Activated CD4-positive, alpha-beta T cell treated with anti-CD3 and anti-CD28 coated beads, Interleukin-2, amount 50 U/mL, for 4 hours (primary cell): ENCODE results near the gene KSR1.
"Not testable (repeated sequence)": the region's sequence is repeated elsewhere in the genome, so short reads cannot be mapped to it uniquely, and the experiment has no call there.

Experiments used
- DNase-seq, 2 experiments: peaks; one replicate each; pipeline ENCODE4 v3.0.0-alpha.2; 2020

KSR1 gene

DNA sequence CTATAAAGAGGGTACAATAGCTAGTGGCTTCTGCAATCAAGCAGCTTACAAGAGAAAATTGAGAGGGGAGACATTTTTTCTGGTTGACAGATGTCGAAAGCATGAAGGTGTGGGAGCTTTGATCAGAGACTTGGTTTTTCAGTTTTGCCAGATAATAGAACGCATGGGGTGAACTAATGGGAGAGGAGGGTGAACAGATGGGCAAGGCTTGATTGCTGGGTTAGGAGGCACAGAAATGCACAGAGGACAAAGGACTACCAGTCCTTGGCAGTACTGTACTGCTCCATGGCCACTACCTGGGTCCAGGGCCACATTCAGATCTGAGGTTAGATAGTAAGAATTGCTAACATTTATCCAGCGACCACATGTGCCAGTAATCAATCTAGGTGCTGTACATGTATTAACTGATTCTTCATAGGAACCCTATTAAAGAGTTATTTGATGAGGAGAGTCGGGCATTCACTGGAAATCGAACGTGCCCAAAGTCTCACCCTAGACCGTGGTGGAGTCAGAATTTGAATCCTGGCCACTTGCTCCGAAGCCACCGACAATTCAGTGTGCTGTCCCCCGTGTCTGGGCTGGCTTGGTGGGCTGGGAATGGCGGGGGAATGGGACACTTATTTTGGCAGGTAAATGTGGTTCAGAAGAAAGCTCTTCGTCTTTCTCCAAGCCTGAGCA lies 873 bp upstream of the KSR1 start:
- no peak for DNase-seq

DNA sequence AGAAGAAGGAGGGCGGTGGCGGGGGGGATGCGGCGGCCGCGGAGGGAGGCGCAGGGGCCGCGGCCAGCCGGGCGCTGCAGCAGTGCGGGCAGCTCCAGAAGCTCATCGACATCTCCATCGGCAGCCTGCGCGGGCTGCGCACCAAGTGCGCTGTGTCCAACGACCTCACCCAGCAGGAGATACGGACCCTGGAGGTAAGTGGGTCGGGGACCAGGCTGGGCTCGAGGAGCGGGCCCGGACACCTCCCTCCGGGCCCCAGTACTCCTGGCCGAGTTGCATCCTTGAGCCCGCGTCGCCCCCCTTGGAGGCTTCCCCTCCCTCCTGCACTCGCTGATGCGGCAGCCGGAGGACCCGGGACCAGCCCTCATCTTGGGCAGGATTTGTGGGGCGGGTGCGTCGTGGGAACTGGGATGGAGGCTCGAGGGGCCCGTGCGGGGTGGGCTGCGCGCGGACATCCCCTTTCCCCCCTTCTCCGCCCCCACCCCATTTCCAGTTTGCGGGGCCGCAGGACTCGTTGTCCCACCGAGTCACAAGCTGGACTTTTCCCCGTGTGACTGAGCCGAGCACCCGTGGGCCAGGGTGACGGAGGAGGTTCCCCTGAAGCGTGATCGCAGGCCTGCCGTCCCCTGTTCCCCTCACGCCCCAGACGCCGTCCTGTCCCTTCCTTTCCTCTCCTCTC lies 572 bp downstream of the KSR1 start:
- DNase-seq: no peak

DNA sequence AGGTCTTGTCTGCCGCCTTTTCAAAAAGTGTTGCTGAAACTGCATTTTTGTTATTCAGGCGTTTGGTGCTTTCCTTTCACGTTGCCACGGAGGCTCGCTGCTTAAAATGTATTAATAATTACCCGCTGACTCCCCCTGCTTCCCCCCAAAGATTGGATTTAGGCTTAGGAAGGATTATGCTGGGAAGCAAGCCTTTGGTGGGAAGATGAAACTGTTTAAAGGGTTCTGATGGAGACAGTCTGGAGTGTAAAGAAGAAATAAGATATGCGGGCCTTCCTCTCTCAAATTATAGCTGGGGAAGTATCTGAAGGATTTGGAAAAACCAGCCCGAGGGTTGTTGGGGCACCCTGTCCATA lies 1.1 kb downstream of the KSR1 start:
- DNase-seq: no peak

DNA sequence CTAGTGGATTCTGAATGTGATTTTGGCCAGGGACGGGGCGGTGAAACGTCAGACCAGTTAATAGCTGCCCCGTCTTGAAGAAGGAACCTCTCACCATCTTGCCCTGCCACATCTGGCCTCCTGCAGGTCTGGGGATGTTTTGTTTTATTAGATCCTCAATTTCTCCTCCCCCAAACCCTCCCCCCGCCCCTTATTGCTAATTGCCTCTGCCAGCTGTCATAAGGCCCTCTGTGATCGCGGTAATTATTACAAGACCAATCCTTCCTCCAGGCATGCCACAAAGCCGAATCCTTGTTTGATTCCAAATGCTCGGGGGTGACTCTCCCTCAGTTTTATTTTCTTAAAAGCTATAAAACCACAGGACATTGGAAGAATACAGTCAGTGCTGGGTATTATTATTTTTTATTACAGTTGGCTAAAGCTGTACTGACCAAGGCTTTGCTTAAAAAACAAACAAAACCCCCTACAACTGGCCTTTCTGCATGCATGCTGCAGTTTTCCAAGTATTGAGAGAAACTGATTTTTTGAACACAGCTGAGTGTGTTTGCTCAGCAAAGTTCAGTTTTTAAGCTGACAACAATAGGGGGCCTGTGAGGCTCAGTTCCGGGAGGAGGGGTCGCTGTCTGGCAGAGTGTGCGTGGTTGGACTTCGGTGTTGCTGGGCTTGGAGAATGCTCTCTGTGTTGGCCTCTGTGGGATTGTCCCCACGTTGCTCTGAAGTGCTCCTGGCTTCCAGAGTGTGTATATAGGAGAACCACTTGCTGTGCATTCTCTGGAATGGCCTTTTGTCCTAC lies 1.7 kb downstream of the KSR1 start:
- DNase-seq: no peak

DNA sequence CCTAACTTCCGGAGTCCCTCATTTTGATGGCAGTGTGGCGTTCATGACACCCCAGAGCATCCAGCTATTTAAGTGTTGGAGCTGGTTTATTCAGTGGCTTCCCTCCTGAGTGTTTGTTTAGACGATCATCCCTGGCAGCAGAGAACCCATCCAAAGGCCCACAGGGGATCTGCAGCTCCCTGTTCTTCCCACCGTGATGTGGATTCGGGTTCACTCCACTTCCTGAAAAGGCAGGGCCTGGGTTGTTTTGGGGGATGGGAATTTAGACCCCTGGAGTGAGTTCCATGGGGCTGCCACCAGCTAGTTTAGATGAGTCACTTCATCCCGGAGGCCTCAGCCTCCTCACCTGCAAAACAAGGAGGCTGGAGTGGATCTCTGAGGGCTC lies 2.3 kb downstream of the KSR1 start:
- DNase-seq: no peak

DNA sequence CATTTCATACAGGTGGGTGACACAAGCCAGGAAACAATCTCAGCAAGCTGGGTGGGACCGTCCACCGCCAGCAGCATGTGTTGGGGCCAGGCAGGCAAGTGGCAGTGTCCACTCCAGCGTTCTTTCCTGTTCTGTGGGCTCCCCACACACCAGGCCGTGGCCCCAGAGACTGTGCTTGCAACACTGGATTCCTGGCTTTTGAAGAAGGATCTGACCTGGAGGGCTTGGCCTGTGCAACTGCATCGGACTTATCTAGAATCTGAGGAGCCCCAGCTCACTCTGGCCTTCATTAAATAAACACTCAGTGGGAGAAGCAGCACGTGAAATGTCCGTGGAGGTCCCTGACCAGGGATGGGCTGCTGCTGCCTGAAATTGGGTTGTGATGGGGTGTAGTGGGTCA lies 3.2 kb downstream of the KSR1 start:
- no peak for DNase-seq

DNA sequence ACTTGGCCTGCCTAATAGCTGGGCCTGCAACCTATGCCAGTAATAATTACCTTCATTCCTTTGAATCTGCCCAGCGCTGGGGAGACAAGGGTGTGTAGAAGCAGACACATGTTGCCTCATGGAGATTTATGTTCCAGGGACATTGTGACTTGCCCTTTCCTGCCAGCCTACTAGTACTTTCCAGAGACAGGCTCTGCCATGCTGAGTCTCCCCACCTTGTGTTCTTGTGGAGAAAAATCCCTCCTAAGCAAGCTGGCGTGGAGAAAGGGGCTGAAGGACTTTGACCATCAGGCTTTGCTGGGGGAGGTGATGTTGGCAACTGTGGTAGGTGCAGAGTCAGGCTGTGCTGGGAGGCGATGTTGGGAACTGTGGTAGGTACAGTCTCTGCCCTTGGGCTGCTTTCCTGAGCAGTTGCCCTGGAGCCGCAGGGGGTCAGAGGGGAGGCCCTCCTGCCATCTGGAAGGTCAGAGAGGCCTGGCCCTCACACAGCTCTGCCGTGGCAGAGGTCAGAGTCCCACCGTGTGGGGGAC lies 4.0 kb downstream of the KSR1 start:
- no peak for DNase-seq

DNA sequence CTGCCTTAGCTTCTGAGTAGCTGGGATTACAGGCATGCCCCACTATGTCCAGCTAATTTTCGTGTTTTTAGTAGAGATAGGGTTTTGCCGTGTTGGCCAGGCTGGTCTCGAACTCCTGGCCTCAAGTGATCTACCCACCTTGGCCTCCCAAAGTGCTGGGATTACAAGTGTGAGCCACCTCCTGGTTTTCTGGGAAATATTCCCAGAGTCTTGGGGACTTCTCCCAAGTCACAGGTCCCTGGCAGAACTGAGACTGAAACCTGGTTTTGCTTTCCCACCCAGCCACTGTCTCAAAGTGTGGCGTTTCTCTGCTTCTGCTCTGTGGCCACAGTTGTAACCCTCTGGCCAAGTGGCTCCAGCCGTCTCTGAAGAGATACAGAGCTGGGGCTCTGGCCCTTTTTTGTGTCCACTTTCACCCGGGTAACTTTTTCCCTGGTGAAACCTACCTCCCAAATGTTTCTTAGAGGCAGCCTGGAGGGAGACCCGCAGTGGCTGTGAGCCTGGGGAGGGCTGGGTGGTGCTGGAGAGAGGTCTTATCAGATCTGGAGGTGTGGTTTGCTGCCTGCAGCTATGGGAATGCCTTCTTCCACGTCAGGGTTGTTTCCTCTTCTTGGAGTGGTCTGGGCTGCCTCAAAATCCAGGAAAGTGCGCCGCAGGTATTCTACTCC lies 5.1 kb downstream of the KSR1 start:
- no peak for DNase-seq

DNA sequence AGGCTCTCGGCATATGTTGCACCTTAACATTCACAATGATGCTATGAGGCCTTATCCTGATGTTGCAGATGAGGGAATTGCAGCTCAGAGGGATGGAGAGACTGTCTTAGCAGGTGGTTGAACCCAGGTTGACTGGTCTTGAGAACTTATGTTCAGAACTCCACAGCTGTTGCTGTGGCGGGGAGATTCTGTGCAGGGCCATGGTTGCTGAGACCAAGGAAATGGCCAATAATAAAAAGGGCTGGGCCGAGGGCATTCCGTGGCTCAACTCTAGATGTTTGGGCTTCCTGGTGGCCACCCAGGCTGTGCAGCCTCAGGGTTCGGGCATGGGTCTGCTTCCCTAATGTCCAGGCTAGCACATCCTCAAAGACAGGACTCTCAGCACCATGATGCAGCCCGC lies 5.9 kb downstream of the KSR1 start:
- DNase-seq: no peak

DNA sequence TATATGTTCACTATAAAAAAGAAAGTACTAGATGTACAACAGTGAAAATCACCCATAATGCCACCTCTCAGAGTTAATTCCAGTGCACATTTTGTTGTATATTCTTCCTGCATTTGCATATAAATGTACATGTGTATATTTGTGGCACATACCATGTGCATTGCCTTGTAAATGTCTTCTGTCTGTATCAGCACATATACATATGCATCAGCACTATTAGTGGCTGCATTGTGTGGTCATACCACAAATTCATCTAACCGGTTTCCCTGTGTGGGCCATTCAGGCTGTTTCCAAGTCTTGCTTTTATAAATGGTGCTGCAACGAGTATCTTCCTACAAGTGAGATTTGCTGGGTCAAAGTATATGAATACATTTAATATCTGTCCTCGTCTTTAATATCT lies 6.5 kb downstream of the KSR1 start:
- DNase-seq: no peak

DNA sequence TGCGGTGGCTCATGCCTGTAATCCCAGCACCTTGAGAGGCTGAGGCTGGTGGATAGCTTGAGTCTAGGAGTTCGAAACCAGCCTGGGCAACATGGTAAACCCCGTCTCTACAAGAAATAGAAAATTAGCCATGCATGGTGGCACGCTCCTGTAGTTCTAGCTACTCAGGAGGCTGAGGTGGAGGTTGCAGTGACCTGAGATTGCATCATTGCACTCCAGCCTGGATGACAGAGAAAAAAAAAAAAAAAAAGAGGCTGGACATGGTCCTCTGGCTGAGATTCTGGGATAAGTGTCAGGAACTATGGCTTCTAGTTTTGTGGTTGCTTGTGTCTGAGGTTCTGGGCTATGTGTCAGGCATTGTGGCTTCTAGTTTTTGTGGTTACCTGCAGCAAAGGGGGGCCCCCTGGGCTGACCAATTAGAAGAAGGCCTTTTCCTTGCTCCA lies 7.0 kb downstream of the KSR1 start:
- no peak for DNase-seq

DNA sequence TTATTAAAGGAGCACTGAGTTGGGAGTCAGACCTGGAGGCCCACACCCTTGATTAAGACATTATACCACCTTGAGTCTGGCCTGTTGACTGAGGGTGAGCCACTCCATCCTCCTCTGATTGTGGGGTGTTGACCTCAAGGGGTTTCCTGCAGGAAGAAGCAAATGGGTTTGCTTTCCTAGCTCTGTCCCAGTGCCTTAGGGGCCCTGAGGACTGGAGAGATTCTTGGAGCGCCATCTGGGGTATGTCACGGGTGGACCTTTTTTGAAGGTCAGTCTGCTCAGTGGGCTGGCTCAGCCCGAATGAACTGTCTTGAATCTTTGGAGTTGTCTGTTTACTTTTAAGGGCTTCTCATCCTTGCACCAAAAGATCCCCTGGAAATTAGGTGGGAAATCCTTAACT lies 7.8 kb downstream of the KSR1 start:
- DNase-seq: not testable (repeated sequence)

DNA sequence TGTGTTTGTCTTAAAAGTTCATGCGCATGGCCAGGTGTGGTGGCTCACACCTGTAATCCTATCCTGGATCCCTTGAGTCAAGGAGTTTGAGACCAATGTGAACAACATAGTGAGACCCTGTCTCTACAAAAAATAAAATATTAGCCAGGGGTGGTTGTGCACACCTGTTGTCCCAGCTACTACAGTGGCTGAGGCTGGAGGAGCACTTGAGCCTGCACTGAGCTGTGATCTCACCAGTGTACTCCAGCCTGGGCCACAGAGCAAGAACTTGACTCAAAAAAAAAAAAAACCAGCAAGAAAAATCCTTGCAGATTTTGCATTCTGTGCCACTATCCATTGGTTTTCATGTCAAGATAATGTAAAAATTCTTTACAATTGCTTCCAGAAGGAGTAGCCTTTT lies 8.2 kb downstream of the KSR1 start:
- no peak for DNase-seq

DNA sequence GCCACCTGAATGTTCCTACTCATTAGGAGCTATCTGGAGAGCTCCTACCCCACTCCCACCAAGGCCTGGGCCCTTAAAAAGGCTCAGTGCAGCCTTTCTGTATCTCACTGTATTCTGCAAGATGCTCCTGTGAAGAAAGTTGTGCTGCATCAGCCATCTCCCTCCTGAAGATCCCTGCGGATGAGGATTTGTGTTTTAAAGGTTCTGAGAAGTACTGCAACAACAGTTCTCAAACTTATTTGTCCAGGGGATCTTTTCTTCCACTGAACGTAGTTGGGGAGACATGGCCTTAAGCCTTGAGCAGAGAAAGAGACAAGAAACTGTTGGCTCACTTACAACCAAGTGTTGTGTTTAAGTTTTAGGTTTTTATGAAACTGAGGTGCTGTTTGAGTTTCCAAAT lies 9.6 kb downstream of the KSR1 start:
- DNase-seq: not testable (repeated sequence)

DNA sequence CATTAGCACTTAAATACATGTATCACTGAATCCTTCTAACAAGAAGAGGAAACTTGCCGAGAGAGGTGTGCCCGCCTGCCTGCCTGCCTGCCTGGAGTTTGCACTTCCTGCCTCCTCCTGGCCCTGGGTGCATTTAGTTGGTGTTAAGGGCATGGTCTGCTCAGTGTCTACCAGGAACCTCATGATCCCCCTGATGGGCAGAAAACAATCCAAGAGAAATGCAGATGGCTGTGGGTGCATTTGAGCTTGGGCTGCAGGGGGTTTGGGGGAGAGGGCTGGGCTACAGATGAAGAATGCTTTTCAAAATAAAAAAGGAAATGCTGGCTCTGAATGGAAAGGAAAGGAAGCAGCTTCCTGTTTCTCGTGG lies 10.1 kb downstream of the KSR1 start:
- DNase-seq: no peak

DNA sequence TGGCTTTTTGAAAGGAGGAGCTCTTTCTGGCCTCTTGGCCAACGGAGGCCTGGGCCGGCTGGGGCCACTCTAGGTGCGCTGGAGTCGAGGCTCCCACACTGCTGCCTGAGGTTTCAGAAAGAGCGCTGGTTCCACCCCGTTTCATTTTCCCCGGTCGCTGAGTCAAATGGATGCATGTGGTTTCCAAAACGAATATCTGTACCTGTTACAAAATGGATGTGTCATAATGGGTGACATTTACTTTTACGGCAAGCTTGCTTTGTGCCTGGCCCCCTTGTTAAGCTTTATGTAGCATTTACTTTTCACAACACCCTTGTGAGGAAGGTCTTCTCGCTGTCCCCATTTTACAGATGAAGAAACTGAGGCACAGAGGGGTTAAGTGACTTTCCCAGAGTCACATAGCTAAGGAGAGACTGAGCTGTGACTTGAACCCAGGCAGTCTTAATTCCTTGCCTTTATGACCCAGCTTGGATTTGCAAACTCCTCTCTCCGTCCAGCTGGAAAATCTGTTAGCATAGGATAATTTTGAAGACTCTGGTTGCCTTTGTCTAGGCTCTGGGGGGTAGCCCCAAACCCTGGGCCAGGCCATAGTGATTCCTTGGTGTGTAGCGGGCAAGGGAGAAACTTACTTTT lies 10.6 kb downstream of the KSR1 start:
- peak; percentile 53 to 58 for DNase-seq

DNA sequence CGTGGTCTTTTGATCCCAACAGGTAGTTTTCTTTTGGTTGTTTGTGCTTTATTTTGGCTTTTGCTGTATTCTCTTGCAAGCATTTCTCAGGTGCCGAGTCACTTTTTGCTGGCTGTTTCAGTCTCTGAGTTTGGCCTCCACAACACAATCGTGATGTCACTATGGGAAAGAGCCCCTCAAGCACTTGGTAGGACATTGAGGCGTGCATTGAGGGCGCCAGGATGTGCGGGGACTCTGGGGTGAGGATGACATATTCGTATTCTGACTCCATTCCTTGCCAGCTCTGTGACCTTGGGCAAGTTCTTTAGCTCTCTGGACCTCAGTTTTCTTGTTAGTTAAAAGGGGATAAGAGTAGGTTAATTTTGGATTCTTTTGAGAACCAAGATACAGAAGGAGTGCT lies 13.0 kb downstream of the KSR1 start:
- no peak for DNase-seq

DNA sequence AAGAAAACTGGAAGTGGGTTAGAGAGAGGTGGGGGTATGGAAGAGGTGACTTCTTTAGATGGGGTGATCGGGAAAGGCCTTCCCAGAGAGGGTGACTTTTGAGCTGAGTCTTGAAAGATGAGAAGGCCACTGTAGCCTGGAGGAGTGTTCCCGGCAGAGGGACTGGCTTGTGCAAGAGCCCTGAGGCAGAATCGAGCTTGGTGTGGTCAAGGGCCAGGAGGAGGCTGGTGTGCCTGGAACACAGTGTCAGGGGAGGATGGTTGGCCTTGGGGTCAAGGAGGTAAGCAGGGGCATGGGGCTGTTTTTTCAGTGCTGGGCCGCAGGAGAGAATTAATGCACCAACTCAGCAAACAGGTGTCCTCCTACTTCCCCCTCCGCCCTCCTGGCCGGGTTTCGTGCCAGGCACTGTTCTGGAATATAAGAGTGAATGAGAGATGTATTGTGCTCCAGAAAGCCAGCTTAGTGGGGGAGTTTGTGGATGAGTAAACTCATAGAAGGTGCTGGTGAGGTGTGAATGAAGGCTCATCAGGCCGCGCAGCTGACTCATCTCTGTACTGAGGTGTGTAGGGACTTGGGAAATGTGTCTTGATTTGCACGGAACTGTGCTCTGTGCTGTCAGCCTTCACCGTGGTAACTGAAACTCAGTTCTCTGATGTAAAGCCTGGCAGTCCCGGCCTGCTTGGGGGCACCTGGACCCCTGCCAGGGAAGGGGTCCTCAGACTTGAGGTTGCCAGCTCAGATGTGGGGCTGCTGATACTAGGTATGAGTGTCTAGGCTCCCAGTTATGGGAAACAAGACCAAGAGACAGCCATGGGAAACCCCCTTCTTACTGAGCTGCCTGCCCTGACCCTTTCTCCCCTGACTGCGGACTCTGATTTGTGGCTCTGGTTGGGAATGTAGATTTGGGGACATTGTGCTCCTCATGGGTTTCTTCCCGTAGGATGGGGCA lies 15.3 kb downstream of the KSR1 start:
- peak; percentile 72 to 77 for DNase-seq

DNA sequence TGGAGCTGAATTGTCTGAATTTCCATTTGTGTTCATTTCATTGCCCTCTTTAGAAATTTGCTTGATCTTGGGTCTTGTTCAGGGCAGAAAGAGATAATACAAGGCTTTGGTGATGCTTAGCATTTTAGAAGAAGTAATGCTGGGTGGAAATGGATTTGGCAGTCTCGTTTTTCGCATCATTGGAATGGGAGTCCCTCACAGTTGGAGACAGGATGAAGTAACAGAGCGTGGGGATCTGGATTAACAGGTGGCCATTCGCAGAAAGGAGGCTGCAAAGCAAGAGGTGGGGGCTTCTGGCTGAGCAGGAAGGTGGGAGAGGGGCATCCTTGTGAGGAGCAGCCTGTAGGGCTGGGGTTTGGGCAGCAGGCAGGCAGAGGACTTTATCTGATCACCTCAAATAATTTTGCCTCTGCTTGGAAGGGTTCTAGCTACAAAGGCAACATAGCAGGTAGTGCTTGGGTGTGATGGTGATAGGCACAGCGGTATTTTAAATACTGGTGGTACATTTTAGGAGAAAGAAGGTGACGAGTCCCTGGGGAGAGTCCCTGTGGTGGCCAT lies 17.0 kb downstream of the KSR1 start:
- DNase-seq: no peak

DNA sequence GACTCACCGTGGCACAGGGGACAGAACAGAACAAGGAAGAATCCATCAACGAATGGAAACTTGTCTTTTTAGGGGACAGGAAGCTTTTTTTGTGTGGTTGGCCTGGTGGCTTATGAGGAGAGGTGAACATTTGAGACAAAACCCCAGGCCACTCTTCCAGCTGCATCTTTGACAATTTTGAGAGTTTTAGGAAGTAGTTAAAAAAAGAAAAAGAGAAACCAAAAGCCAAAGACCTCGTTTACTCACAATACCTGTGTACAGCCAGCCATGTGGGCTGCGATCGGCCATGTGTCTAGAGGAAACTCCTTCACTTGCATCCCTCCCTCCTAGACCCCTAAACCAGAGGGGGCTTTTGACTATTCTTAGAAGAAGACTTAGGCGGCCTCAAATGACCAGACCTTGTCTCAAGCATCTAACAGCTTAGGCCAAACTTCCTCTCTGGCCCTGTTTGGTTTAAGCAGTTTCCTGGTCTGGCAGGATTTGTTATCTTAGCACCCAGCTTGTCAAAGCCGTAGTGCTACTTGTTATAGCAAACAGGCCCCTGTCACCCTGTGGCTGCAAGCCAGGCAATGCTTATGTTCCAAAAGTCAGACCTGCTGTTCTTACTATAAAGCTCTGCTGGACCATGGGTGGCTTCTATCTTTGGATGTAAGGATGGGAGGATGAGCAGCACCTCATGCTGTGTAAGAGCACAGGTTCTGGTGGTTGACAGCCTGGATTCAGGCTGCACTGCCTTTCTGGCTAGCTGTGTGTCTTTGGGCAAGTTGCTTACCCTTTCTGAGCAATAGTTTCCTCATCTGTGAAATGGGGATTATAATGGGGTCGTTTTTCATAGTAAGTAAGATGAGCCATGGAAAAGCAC lies 17.7 kb downstream of the KSR1 start:
- DNase-seq: peak; percentile 73 to 82
